Measurements from ENCODE around the gene RTN1. TPM values are rescaled to one million over a fixed set of nuclear protein-coding genes. Genes with fewer than 3 reads are reported as not detected.

The RTN1 gene
- total RNA-seq, 1 experiment from 2014 or later = 70.2 TPM

DNA sequence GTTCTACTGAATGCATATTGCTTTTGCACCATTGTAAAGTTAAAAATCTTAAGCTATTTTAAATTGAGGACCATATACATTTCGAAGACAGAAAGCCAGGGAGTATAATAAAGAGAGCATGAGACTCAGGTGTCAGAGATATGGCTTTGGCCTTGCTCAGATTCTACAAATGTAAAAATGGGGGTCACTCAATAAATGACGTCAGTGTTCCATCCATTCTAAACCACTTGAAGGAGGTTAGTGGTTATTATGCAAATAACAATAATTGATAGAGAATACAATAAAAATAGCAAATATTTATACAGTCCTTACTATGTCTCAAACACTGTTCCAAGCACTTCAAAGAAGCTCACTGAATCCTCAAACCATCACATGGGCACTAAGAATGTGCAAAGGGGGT is 20.1 kb downstream of the RTN1 start:
- DNase-seq (ENCODE audit: extremely low read depth, low read depth) = no peak

- DNase-seq (ENCODE audit: extremely low read depth, low read depth) = no peak
Observed at GRCh38 chr14:59849411-59850130, 21.0 kb downstream of the RTN1 start.

DNA sequence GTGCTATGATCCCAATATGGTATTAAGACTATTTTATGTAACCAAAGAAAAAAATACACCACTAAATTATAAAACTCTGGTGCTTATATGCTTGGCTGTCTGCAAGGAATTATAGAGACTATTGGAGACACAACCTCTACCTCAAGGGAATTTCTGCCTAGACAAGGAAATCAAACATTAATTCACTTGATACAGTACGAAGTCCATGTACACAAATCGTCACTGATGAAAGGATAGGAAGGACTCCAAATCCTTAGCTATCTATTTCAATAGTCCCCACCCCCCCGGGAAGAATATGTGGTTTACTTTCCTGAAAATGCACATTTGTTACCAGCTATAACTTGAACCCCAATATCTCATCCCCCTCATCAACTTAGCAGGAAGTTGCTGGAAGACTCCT is 21.9 kb downstream of the RTN1 start:
- no peak for DNase-seq (ENCODE audit: extremely low read depth, low read depth)

DNA sequence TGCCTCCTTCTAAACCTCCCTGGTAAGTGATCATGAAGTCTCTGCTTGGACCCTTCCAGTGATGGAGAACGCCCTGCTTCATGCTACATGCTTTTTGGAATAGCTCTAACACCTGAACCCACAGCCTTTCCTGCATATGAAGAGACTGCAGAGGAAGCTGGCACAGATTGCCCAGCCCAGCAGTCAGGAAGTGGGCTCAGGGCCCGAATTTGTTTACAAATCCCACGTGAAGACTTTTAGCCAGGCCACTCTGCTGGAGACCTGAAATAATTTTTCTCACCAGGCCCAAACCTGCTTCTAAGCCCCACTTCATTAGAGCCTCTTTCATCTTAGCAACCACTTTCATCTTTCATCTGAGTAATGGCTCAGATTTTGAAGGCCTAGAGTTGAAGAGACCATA is 22.9 kb downstream of the RTN1 start:
- DNase-seq (ENCODE audit: extremely low read depth, low read depth) = no peak

GRCh38 chr14:59846595-59846994 is 24.0 kb downstream of the RTN1 start:
- DNase-seq (ENCODE audit: extremely low read depth, low read depth) = no peak

- DNase-seq (ENCODE audit: extremely low read depth, low read depth) = no peak
Observed at GRCh38 chr14:59845245-59845644, 25.3 kb downstream of the RTN1 start.

- no peak for DNase-seq (ENCODE audit: extremely low read depth, low read depth)
Observed at GRCh38 chr14:59844186-59844812, 26.3 kb downstream of the RTN1 start.

- no peak for DNase-seq (ENCODE audit: extremely low read depth, low read depth)
Observed at GRCh38 chr14:59836116-59836515, 34.5 kb downstream of the RTN1 start.

- no peak for DNase-seq (ENCODE audit: extremely low read depth, low read depth)
Observed at GRCh38 chr14:59832653-59833294, 37.8 kb downstream of the RTN1 start.

DNA sequence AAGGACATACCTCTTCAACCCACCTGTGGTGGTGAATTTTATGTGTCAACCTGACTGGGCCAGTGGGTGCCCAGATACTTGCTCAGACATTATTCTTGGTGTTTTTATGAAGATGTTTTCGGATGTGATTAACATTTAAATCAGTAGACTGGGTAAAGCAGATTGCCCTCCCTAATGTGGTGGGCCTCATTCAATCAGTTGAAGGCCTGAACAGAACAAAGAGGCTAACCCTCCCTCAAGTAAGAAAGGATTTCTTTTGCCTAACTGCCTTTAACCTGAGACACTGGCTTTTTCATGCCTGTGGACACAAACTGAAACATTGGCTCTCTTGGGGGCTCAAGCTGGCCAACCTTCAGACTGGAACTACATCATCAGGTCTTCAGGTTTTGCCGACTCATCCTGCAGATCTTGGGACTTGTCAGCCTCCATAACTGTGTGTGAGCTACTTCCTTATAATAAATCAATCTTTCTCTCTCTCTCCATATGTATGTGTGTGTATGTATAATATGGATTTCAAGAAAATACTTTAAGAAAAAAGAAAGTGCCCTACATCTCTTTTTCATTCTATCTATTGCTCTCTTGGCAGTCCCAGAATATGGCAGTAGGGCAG is 39.4 kb downstream of the RTN1 start:
- DNase-seq (ENCODE audit: extremely low read depth, low read depth) = peak; percentile 11

GRCh38 chr14:59830338-59830734 is 40.2 kb downstream of the RTN1 start:
- DNase-seq (ENCODE audit: extremely low read depth, low read depth) = no peak

DNA sequence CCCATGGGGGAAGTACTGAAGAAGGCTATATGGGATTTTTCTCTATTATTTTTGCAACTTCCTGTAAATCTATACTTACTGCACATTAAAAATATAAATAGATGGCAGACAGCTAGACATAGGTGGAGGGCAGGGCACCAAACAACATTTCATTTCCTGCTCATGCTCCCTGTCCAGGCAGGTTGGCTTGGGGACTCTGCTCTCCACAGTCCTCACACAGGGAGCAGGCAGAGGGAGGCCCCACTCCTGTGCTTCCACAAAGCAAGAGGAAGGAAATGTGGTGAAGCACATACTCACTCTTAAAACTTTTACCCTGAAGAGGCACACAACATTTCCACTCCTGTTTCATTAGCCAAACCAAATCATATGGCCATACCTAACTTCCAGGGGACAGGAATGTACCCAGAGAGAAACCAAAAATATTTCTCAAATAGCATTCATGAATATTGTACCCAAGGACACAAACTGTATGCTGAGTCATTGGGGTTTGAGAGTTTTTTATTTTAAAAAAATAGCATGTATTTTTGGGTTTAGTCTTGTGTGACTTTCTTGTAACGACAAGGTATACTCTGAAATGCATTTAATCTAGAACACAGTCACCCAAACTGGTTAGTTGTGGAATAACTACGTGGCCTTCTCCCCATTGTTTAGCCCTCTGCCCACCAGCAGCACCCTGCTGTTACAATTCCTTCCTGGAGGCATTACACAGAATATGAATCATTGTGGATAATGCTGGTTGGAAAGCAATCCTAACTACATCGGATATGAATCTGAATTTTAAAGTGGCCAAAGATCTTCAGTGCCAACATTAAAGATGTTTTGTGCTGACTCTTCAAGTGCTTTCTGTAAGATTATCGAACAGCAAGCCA is 40.9 kb downstream of the RTN1 start:
- peak; percentile 39 for DNase-seq (ENCODE audit: extremely low read depth, low read depth)

GRCh38 chr14:59828276-59828675 is 42.3 kb downstream of the RTN1 start:
- no peak for DNase-seq (ENCODE audit: extremely low read depth, low read depth)

DNA sequence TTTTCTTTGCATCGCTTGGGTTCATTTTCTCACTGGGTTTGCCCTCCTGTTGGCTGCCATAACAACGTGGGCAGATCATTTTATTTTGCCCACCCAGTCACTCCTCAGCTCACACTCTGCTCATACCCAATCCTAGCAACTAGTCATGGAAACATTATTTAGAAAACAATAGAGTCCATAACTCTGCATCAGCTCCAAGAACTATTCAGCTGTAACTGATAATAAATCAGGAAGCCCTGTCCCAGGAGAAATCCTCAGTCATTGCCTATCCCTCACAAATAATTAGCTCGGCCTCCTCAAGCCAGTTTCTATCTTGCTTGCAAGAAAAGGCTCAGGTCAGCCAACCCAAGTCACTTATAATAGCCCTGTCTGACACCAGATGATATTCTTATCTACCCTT is 43.2 kb downstream of the RTN1 start:
- DNase-seq (ENCODE audit: extremely low read depth, low read depth) = no peak

- no peak for DNase-seq (ENCODE audit: extremely low read depth, low read depth)
Observed at GRCh38 chr14:59826150-59826549, 44.4 kb downstream of the RTN1 start.

DNA sequence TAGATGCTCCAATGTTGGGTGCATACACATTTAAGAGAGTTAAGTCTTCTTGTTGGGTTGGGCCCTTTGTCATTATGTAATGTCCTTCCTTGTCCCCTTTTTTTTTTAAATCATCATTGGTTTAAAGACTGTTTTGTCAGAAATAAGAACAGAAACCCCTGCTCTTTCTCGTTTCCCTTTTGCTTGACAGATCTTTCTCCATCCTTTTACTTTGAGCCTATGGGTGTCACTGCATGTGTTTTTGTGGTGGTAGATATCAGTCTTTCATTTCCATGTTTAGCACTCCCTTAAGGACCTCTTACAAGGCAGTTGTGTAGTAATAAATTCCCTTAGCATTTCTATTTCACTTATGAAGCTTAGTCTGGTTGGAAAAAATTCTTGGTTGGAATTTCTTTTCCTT is 47.4 kb downstream of the RTN1 start:
- DNase-seq (ENCODE audit: extremely low read depth, low read depth) = no peak

DNA sequence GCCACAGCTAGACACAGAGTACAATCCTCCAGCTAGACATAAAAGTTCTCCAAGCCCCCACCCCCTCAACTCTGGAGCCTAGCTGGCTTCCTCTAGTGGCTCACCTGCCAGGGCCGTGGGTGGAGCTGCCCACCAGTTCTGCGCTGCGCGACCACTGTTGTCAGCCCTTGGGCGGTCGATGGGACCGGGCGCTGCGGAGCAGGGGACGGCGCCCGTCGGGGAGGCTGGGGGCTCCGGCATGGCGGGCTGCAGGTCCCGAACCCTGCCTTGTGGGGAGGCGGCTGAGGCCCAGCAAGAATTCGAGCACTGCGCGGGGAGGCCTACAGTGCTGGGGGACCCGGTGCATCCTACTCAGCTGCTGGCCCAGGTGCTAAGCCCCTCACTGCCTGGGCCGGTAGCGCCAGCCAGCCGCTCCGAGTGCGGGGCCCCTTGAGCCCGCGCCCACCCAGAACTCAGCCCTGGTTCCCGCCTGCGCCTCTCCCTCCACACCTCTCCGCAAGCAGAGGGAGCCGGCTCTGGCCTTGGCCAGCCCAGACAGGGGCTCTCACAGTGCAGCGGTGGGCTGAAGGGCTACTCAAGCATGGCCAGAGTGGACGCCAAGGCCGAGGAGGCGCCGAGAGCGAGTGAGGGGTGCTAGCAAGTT is 51.0 kb downstream of the RTN1 start:
- no peak for DNase-seq (ENCODE audit: extremely low read depth, low read depth)

- DNase-seq (ENCODE audit: extremely low read depth, low read depth) = no peak
Observed at GRCh38 chr14:59816941-59817340, 53.6 kb downstream of the RTN1 start.

DNA sequence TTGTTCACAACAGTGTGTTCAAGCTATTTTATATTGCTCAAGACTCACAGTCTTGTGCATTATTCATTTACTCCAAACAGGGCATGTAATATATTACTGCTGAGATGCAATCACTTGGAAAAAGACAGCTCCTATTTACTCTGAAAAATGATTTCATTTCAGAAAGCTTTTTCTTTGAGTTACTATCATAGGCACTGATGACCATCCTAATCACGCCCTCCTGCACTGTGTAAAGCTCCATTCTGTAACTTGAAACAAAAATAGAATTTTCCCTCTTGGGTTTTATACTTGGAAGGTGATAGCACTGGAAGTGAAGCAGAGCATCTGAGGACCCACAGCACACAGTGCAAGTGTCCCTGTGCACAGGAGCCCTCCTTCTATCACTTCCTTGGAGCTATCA is 55.6 kb downstream of the RTN1 start:
- no peak for DNase-seq (ENCODE audit: extremely low read depth, low read depth)

DNA sequence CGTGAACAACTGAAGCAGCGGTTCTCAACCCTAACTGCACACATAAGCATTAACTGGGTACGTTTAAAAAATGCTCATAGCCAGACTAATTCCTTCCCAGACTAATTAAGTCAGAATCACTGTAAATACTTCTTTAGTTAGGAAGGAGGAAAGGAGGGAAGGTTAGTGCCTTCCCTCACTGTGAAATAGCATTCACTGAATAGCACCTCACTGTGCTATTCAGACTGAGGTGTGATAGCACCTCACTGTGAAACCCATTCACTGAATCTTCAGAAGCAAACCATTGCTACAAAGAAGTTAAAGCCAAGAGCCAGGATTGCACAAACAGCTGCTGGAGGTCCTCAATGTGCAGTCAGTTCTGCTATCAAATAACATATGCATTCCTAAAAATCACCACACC is 58.8 kb downstream of the RTN1 start:
- no peak for DNase-seq (ENCODE audit: extremely low read depth, low read depth)

Data from NCI-H460 (cell line).